Measurements from ENCODE around the gene NKX2-1.

GRCh38 chr14:36518586-36519430 lies 1.2 kb downstream of the NKX2-1 start:
- TF ChIP-seq POLR2A (IDR thresholded peaks at IDR 0.05) (no peak), EP300 (IDR thresholded peaks at IDR 0.05; ENCODE audit: low read depth) (no peak), CTCF (IDR thresholded peaks at IDR 0.05) (no peak), POLR2AphosphoS5 (IDR thresholded peaks at IDR 0.05) (no peak)
